WI38 (cell line): ENCODE results near the gene SFI1.
"Not testable (repeated sequence)": the region's sequence is repeated elsewhere in the genome, so short reads cannot be mapped to it uniquely, and the experiment has no call there.

Source experiments
- H3K4me3 ChIP-seq: 2 replicates; pipeline ENCODE4 v1.5.1; 2011; ENCODE audit warnings: low read depth, mild to moderate bottlenecking, control low read depth, low read length
- CTCF ChIP-seq: IDR thresholded peaks from 2 replicates; pipeline ENCODE4 v1.5.1; 2012; ENCODE audit warnings: low read depth, mild to moderate bottlenecking, control low read depth, low read length

SFI1 gene

GRCh38 chr22:31488346-31488883 lies 7.9 kb upstream of the SFI1 start:
- peak overlapping the region; percentile 73 for H3K4me3 ChIP-seq
- no peak for TF ChIP-seq CTCF

GRCh38 chr22:31488988-31489617 lies 7.2 kb upstream of the SFI1 start:
- TF ChIP-seq CTCF: no peak
- peak overlapping the region; percentile 73 for H3K4me3 ChIP-seq

GRCh38 chr22:31489632-31490495 lies 6.5 kb upstream of the SFI1 start, which contains the start of gene EIF4ENIF1:
TSS of gene EIF4ENIF1 (minus strand) at chr22:31489842. CDS start at chr22:31488718, 1,124 bp downstream.
- TF ChIP-seq CTCF: no peak
- H3K4me3 ChIP-seq: peak within 1 kb of the TSS; percentile 73

- peak overlapping the region; percentile 73 for H3K4me3 ChIP-seq
- TF ChIP-seq CTCF: no peak
These were observed 5.8 kb upstream of the SFI1 start for GRCh38 chr22:31490496-31490925.

GRCh38 chr22:31491218-31491962 lies 4.9 kb upstream of the SFI1 start:
- no peak for TF ChIP-seq CTCF
- H3K4me3 ChIP-seq: peak overlapping the region; percentile 73

GRCh38 chr22:31492151-31492550 lies 4.2 kb upstream of the SFI1 start:
- H3K4me3 ChIP-seq: no peak overlapping the region
- no peak for TF ChIP-seq CTCF

- not testable (repeated sequence) for H3K4me3 ChIP-seq
These were observed 3.0 kb upstream of the SFI1 start for GRCh38 chr22:31493355-31493754.
